NCI-H226 (cell line): ENCODE data around the gene DMD.

Experiments used
- DNase-seq: peaks from one replicate; pipeline ENCODE4 v3.0.0-alpha.2; 2015

The DMD gene

DNA sequence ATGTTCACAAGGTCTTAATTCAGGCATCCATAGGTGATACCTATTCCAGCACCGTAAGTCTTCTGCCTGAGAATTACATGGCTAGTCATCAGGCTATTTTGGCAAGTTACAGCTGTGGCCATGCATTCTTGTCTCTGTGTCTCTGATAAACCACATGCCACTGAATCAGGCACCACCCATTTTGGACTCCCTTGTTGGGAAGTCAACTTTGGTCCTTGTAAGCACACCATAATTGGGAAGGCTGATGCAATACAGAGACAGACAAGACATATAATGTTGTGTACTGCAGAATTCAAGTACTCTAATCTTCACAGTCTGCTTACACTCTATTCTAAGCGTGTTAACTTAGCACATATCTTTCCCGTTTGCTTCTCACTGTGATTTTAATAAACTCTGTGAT is 1655.8 kb downstream of the DMD start:
- DNase-seq: no peak

DNA sequence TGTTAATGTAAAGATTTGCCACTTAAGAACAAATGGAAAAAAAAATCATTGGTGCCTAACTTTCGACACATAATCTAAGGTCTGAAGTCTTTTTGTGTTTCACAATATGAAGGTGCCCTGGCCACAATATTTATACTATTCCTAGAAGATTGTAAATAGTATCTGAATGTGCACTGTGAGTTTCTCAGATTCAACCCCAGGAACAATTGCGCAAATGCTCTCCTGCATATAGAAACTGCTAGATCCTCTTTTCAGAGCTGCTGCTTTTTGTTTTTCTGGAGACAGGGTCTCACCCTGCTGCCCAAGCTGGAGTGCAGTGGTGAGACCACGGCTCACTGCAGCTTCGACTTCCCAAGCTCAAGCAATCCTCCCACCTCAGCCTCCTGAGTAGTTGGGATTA is 1659.4 kb downstream of the DMD start:
- DNase-seq: no peak

DNA sequence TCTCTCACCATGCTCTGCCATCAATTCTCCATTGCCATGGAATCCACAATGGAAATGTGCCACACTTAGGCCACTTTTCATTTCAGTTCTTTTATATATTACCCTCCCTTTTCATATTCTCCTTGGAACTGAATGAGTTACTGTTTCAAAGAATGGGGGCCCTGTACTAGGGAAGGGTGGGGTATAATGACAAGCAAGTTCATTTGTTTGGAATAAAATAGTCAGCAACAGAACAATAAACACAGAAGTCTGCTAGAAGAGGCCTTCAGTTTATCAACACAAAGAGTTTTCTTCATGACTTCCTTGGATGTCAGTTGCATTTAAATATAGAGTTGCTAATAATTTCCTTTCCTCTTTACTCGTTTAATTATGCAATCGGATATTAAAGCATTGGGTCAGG is 1661.2 kb downstream of the DMD start:
- DNase-seq: no peak

DNA sequence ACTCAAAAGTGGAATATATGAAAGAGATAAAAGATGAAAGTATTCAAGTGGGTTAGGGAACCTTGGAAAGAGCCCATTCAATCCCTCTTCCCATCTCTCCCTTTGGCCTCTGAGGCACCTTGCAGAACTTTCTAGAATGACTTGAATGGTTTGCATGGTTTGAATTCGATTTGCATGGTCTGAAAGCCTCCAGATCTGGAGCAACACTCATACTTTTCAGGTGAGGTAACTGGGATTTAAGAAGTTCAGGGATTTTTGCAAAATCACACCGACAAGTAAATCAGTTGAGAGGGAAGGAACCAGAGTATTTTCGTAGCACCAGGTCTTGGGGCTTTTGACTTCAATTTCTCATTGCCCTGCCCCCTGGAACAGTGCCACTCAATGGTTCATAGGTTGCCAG is 1663.5 kb downstream of the DMD start:
- no peak for DNase-seq

DNA sequence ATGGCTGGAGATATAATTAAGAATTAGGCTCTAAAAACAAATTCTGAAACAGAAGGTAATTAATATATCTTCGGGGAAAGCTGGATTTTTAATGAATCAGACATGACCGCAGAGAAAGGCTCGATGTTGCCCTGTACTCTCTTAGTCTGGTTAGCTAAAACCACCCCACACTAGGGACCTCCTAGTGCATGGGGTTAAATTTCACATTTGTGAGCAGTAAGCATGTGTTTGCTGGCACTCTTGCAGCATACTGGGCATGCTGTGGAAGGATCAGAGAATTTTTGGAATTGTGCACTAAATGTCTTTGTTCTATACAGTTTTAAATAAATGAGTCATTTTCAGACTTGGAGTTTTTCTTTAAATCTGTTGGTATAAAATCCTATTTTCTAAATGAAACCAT is 1663.9 kb downstream of the DMD start:
- DNase-seq: no peak

DNA sequence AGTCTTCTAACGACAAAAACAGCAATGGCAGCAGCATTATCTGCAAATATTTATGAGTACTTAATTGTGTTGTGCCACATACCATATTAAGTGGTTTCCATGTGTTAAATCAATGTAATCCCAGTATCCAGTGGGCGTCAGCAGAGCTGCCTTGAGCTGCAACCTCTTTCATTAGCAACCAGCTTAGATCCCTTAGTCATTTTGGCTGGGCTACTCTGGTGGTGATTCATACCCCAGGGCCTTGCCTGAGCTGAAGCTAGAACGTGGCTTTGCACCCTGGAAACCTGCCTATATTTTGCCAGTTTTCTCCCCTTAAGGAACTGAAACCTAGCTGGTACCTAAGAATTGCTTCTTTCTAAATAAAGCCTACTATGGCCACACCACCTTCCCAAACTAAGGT is 1665.2 kb downstream of the DMD start:
- DNase-seq: peak; percentile 79

DNA sequence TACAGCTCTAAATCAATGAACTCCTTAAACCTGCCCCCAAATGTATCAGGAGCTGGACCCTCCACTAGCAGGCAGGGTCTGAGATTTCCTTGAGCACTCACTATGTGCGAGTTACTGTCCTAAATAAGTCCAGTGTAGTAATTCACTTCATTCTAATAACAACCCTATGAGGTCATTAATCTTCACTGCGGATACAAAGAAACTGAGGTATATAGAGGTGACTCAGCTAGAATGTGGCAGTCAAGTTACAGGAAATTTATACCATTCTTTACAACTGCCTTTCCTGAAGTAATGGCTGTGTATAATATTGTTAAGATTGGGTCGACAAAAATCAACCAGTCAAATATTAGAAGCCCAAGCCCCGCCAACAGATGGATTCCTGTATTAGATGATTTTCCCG is 1665.6 kb downstream of the DMD start:
- DNase-seq: no peak

DNA sequence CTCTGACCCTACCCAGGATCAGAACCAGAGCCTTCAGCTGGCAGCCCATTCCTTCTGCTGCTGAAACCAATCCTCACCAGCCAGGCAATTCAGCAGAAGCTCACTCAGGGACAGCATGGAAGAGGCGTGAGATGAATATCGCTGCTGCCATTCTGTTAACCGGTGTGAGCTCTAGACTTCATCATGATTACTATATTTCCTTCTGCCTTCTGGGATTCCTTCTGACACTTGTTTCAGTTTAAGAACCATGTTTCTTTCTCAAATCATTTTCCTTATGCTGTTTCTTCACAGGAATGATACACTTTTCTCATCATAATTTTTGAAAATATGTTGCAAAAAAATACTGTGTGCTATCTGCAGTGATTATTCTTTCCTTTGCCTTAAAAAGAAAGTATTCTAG is 1666.2 kb downstream of the DMD start:
- DNase-seq: no peak

DNA sequence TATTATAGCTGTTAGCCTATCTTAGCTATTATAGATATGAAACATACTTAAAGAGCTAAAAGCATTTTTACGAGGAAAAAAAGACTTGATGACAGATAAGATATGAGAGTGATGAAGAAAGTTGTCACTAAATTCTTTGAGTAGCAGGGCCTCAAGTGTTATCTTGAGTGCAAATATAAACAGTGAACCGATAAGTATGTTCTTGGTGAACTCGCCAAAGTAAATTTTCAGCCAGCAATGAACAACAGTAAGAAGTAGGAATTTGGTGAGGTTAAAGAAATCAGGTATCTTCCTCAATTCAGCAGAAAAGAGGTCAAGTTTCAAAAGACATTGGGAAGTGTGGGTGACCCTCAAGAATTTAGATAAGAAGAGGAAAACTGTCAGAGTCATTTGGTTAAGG is 1667.7 kb downstream of the DMD start:
- DNase-seq: no peak

DNA sequence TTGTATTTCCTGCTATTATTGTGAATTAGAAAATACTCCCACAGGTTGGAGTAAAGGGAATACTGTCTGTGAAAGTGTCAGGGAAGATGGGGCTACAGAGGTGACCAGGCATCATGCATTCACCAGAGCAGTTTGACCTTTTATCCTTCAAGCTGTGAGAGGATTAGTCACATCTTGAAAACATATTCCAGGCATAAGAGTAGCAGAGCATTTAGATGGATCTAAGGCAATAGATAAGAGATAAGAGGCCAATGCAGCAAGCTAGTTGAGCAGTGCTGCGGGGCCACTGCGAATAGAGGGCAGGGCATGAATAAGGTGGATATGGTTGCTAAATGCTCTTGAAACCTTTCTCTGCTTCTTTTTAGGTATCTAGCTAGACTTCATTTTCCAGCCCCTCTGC is 1668.8 kb downstream of the DMD start:
- no peak for DNase-seq

DNA sequence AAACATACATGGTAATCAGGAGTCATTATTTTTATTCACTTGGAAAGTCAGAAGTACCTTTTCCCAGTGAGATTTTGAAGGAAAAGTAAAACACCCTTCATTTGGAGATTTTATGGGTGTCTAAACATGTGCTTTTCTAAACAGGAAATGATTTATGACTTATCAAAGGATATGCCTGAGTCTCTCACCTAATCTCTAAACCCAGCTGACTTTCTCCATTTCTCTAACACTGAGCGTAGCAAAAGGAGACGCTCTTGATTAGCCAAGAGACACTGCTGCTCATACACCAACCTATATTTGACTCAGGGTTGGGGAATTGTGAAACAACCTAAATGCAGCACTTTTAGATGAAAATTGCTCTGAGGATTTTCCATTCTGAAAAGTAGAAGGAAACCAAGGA is 1671.0 kb downstream of the DMD start:
- DNase-seq: peak; percentile 4

DNA sequence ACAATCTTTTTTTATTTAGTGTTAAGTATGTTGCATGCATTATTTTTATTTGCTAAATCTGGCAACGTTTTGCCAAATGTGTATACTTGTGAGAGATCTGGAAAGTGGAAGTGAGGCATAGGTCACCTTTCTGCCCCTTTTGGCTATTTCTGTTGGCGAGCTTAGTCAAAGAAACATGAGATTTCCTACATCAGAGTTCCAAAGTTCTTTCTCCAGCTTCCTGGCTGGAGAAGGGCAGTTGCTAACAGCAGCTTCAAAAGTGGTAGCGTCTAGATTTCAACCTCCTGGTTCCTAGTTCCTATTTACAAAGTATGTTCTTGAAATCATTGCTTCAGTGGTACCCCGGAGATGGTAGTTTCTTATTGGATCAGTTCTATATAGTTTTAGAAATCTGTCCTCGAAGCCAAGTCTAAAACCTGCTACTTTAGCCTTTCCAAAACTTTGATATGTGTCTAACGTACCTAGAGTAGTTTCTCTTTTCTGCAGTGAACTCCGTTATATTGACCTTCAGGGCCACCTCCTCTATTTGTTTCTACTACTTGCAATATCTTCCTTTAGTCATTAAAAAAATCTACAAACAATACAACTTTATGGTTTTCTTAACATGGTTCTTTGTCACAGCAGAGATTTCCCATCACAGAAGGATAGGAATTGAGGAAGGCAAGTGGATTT is 1683.8 kb downstream of the DMD start:
- no peak for DNase-seq

DNA sequence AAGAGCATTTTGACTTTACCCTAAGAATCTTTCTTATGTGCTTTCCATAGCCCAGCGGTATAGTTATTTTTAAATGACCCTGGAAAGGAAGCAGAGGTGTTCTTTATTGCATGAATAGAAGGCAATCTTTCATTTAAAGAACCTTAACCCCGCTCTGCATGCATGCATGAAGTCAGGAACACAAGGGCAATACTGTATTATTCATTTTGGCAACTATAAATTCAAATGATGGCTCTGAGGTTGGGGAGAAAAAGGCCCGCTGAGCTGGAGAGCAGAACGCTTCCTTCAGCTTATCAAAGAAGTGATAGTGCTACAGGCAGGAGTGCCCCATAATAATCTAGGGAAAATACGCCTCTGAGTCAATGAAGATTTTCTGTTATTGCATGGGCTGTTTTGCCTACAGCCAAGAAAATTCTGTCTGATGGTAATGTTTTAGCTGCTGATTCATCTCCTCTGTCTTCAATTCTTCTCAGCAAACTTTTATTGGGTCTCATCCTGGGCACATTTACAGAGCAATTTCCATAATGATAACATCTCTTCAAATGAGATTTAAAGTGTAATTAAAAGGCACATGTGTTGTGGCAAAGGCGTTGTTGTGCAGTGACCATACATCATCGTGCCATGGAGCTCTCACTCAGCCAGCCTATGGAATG is 1687.3 kb downstream of the DMD start:
- DNase-seq: peak; percentile 16

DNA sequence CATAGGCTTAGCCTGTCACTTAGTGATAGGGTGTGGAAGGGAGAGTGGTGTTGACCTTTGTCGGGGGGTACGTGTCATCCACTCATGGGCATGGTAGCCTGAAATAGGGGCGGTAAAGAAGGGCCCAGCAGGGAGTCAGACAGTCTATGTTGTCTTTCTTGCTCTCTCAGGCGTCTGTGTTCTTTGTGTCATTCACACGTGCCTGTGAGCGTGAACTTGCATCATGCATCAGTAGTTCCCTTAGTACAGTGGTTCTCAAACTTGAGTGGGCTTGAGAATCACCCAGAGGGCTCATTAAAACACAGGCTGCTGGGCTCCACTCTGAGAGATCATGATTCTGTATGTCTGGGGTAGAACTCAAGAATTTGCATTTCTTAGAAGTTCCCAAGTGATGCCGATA is 1688.6 kb downstream of the DMD start:
- no peak for DNase-seq

DNA sequence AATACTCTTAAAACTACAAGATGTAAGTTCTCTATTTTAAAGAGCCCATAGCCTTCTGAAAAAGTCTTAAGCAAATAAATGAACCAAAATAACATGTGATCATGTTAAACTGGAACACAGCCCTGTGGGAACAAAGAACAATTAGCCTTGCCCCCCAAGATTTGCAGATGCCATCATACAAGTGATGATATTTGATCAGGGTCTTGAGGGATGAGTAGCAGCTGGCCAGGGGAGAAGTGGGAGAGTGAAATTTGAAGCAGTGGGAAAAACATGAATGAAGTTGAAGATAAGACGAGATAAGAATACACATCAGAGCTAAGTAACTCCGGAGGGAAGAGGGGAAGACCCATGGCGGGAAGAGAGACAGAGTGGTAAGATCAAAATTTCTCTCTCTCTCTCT is 1689.4 kb downstream of the DMD start:
- DNase-seq: no peak

DNA sequence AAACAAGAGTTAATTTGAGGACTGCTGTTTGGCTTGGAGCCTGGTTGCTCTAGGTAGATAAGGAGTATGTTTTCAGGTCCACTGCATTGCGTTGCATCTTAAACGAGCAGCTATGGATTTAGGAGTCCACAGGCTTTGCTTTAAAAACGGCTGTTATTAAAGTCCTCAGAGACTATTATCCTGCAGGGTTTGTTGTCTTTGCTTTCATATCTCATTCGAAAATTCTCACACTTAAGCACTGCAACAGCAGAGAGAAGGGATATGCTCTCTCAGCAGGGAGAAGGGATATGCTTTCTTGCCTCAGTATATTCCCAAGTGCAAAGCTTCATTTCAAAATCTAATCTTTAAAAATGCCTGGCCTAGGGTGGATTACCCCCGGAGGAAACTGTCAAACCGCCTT is 1694.8 kb downstream of the DMD start:
- no peak for DNase-seq

DNA sequence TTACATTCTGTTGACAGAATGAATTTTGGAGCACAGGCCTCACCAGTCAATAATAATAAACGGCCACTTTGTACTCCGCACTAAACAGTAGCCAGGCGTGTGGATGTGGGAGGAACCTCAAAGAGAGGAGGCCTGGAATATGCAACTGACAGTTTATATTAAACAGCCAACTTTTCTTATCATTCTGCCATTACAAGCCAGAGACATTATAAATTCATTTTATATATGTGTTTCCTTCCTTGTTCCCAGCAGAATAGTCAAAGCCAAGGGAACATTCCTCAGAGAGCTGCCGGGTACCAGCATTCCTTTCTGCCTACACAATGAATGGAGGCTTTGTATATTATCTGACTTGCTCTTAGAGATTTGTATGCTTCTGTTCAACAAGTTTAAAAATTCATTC is 1703.0 kb downstream of the DMD start:
- peak; percentile 48 for DNase-seq

DNA sequence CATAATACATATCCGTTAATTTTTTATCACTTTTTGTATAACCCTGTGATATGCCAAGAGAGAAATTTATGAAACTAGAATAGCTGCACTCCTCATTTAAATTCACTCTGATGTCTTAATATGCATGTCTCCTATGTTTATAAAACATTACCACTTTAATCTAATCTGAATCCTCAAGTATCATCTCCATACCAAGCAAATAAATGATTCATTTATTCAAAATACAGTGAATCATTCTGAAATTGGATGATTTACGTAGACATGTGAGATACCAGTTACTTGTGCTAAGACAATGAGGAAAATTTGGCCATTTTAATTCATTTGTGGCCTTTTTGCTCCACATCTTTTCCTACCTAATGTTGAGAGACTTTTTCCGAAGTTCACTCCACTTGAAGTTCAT is 1704.4 kb downstream of the DMD start:
- DNase-seq: no peak

DNA sequence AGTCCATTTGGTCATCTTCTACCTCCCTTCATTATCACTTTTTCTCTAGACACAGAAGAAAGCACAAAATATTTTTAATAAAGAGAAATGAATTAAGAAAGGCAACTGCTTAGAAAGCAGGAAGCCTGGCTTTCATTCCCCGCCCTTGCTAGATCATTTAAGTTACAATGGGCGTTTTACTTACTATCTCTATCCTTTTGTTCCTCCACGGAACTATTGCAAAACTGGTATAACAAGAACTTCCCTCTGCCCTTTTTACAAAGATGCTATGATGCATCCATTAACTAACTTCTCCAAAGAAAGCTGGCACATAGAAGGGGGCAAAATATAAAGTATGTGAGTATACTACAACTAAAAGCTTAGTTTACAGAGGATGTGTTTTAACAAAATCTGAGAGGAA is 1705.0 kb downstream of the DMD start:
- DNase-seq: no peak

DNA sequence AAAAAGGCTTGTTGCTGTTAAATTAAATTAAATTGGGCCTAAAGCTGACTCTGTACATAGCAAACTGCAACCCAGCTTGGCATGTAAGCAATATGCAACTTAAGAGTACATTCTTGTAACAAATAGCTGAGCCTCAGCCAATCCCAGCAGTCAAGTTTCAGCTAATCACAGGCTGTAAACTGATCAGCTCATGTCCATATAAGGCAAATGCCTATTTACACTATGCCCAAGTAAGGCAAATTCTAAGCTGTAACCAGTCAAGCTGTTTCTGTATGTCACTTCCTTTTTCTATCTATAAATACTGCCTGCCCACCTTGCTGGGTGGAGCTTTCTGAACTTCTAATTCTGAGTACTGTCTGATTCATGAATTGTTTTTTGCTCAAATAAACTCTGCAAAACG is 1710.4 kb downstream of the DMD start:
- DNase-seq: no peak

DNA sequence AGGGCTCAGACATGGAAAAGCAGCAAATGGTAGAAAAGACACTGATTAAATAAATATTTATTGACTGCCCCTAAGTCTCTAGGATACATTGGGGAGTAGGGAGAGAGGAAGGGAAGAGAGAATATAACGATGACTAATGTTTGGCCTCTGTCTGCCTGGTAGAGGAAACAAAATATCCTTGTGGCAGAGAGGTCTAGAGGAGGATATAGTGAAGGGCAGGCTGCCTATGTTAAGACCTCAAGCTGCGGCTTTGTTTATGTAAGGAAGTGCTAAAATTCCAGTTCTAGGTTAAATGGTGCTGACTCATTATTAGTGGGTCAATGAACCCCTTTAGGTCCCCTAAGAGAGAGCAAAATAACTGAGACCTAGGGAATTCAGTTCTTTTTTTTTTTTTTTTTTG is 1712.2 kb downstream of the DMD start:
- DNase-seq: peak; percentile 72

DNA sequence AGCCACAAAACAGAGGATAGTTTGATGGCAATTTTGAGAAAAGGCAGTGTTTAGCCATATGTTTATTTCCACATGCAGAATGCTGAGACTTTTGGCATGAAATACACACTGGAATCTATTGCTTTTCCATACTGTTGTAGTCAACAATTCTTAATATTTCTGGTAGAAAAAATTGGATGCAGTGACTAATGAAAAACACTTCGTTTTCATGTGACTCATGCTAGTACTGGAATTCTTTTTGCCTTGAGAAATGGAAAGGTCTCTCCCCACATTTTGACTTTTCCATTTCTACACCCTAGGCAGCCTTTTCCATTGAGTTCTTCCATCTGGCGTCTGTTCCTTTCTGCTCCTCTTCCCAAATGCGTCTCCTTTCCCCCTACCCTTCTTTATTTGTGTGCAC is 1714.3 kb downstream of the DMD start:
- DNase-seq: peak; percentile 36

DNA sequence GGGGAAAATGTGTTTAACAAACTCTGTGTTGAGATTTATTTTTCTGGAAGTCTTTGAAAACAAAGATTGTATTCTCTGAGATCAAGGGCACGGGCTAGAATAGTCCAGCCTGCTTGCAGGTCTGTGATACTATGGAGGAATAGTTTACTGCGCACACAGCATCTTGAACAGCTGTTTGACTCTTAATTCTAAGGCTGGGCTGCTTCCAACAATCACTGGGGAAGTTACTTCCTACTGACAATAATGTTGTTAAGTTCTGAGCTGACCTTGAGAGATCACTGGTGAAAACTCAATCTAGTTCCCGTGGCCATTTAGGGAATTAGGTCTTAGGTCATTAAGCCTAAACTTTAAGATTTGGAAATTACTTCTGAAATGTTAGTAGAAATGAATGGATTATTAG is 1723.4 kb downstream of the DMD start:
- DNase-seq: no peak

DNA sequence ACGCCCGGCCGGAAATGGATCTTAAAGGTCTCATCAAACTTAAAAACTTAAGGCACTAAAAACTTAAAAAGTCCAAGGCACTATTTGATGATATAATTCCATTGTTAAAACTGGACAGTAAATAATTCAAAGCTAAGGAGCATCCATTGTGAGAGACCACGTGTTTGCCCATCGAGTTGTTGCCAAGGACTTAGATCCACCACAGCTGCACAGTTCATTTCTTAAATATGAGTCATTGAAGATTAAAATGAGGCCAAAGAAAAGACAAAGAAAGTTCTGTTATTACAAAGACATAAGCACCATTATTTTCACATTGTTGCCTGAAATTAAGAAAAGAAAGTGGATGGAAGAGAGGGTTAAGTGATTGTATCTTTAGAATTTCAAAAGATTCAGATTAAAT is 1728.0 kb downstream of the DMD start:
- peak; percentile 39 for DNase-seq

DNA sequence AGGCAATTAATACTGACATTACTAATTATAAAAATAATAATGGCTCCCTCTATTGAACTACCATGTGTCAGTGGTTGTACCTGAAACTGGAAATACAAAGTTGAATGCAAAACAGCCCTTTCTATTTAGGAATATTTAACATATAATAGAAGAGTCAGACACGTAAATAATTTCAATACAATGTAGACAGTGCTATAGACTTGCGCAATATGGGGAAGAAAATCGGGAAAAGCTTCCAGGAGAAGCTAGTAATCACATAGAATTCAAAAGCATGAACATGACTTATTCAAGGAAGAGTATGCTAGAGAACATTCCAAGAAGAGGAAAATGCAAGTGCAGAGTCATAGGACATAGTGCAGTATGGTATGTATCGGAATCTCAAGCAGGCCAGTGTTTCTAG is 1730.7 kb downstream of the DMD start:
- no peak for DNase-seq
